ENCODE data around the gene CAMK1.

DNA sequence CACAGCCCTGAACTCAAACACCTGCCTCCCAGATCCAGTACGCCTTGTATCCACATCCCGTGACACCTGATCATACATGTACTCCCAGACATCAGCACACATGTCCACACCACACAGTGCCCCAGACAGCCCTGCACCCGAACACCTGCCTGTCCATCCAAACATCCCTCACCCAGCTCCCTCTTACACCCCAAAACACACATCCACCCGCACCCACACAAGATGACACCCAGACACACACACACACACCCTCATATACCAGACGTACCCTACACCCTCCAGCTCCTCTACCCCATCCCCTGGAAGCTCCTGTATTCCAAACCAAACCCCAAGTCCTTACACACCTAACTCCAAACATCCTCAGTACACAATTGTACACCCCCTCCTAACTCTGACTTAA is 735 bp downstream of the CAMK1 start:
- TF ChIP-seq, protein P1, sequence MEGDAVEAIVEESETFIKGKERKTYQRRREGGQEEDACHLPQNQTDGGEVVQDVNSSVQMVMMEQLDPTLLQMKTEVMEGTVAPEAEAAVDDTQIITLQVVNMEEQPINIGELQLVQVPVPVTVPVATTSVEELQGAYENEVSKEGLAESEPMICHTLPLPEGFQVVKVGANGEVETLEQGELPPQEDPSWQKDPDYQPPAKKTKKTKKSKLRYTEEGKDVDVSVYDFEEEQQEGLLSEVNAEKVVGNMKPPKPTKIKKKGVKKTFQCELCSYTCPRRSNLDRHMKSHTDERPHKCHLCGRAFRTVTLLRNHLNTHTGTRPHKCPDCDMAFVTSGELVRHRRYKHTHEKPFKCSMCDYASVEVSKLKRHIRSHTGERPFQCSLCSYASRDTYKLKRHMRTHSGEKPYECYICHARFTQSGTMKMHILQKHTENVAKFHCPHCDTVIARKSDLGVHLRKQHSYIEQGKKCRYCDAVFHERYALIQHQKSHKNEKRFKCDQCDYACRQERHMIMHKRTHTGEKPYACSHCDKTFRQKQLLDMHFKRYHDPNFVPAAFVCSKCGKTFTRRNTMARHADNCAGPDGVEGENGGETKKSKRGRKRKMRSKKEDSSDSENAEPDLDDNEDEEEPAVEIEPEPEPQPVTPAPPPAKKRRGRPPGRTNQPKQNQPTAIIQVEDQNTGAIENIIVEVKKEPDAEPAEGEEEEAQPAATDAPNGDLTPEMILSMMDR (IDR thresholded peaks at IDR 0.05 in 8 of 11, conservative IDR thresholded peaks at IDR 0.05 in 3 of 11) = no peak
- TF ChIP-seq POLR2A (IDR thresholded peaks at IDR 0.05) = no peak
